Astrocyte of the spinal cord (primary cell): ENCODE results near the gene ADAMTSL3.
"Not testable (repeated sequence)": the region's sequence is repeated elsewhere in the genome, so short reads cannot be mapped to it uniquely, and the experiment has no call there.

ENCODE experiments used
- DNase-seq: peaks from one replicate; pipeline ENCODE4 v3.0.0; 2011; ENCODE audit warnings: low read depth, low spot score
- H3K4me3 ChIP-seq: 2 replicates; pipeline ENCODE4 v1.5.1; 2011; ENCODE audit warnings: low read depth, mild to moderate bottlenecking, low read length, moderate library complexity
- in situ Hi-C: cut with HindIII; loops from 2 replicates; pipeline ENCODE4 v1.10.0; 2017; ENCODE audit warnings: low sequenced_read_pairs
- TF ChIP-seq, protein P1 (sequence below): IDR thresholded peaks from 2 replicates; pipeline ENCODE4 v1.5.1; 2012; ENCODE audit warnings: low read depth, mild to moderate bottlenecking, low read length, inconsistent platforms

The ADAMTSL3 gene

DNA sequence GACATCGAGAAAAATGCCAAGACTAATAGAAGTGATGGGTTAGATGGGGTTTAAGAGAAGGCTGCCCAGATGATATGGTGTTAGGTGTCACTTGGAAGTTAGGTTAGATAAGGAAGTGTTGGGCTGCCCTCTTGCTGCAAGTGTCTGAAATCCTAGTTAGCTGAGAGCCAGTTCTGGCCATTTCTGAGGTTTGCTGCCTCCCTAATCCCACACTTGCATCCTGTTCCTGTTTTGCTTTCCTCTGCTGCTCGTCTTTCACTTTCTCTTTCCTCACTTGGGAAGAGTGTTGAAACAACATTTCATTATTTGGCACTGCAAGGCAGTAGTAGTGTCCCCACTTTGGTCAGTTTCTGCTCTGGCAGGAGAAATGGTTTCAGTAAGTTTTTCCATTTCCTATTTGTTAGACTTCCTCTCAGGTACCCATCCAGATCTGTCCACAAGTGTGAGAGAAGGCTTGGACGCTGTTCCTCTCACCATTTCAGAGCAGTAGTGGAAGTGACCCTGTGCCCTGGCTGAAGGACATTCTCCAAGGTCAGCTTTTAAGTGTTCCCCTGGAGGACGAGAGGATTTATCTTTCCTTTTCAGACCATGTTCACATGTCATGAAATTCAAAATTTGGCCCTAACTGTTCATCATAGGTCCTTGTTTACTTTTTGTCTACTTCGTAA, 93.3 kb downstream of the ADAMTSL3 start:
- TF ChIP-seq, protein P1, sequence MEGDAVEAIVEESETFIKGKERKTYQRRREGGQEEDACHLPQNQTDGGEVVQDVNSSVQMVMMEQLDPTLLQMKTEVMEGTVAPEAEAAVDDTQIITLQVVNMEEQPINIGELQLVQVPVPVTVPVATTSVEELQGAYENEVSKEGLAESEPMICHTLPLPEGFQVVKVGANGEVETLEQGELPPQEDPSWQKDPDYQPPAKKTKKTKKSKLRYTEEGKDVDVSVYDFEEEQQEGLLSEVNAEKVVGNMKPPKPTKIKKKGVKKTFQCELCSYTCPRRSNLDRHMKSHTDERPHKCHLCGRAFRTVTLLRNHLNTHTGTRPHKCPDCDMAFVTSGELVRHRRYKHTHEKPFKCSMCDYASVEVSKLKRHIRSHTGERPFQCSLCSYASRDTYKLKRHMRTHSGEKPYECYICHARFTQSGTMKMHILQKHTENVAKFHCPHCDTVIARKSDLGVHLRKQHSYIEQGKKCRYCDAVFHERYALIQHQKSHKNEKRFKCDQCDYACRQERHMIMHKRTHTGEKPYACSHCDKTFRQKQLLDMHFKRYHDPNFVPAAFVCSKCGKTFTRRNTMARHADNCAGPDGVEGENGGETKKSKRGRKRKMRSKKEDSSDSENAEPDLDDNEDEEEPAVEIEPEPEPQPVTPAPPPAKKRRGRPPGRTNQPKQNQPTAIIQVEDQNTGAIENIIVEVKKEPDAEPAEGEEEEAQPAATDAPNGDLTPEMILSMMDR = peak; percentile 22
- no peak for DNase-seq
- no peak overlapping the region for H3K4me3 ChIP-seq
- in situ Hi-C loops = no loop called here

GRCh38 chr15:83747718-83748110, 93.8 kb downstream of the ADAMTSL3 start:
- TF ChIP-seq, protein P1 = no peak
- in situ Hi-C loops = no loop called here
- no peak overlapping the region for H3K4me3 ChIP-seq
- no peak for DNase-seq

DNA sequence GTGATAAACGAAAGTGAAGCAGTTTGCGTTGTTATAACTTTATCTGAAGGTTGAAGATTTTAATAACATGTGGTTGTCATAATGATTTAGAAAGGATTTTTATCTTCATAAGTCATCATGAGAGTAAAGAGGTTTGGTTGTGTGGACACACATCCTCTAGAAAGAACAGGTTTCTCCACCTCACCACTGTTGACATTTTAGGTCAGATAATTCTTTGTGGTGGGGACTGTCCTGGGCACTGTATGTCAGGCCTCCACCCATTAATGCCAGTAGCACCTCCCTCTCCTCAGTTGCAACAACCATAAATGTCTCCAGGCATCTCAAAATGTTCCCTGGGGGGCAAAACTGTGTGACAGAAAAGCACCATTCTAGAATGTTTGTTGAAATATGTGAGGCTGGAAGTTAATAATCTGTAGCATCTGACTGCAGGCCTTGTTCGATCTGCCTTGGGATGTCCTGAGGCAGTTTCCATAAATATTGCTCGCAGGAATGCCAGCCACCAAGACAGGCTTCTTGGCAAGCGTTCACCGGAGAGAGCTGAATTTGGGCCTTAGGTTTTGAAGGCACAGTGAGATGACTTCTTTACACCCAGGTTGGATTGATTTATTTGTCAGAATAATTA, 100.1 kb downstream of the ADAMTSL3 start:
- in situ Hi-C loops = no loop called here
- H3K4me3 ChIP-seq = no peak overlapping the region
- no peak for DNase-seq
- TF ChIP-seq, protein P1 = no peak

DNA sequence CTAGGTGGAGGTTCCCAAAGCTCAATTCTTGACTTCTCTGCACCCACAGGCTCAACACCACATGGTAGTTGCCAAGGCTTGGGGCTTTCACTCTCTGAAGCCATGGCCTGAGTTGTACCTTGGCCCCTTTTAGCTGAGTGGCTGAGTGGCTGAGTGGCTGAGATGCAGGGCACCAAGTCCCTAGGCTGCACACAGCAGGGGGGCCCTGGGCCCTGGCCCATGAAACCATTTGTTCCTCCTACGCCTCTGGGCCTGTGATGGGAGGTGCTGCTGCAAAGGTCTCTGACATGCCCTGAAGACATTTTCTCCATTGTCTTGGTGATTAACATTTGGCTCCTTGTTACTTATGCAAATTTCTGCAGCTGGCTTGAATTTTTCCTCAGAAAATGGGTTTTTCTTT, 103.4 kb downstream of the ADAMTSL3 start:
- in situ Hi-C loops, DNase-seq, H3K4me3 ChIP-seq: not testable (repeated sequence)

DNA sequence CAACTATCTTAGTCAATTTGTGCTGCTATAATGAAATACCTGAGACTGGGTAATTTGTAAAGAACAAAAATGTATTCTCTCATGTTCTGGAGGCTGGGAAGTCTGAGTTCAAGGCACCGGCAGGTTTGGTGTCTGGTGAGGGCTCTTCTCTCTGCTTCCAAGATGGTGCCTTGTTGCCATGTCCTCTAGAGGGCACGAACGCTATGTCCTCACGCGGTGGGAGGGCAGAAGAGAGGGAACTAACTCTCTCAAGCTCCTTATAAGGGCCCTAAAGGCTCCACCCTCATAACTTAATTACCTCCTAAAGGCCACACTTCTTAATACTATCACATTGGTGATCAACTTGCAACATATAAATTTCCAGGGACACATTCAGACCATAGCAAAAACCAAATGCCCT, 108.4 kb downstream of the ADAMTSL3 start:
- TF ChIP-seq, protein P1 = no peak
- H3K4me3 ChIP-seq = no peak overlapping the region
- no peak for DNase-seq
- in situ Hi-C loops = no loop called here

DNA sequence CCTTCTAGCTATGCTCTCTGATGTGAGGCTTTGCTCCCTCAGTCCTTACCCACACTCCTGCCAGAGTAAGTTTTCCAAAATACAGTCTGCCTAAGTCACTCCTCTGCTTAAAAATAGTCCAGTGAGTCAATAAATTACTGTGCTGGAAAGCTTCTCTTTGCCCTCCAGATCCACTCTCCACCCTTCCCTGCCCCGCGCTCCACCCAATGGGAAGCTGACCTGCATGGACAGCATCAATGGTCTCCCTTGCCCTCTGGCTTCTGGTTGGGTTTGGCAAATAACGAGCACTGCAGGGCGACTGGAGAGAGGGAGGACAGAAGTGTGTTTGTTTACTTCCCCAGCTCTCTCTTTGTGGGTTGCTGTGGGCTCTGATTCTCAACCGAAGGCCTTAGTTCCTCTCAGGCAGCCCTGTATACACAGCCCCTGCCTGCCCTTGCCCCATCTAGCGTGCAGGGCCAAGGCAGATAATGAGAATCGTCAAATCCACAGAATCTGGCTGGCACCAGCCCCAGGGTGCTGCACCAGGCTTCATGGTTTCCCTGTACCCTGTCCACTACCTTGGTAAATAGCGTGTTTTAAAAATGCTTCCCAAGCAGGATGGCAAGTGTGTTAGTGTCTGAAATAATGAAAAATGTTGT, 110.4 kb downstream of the ADAMTSL3 start:
- in situ Hi-C loops = no loop called here
- no peak for DNase-seq
- TF ChIP-seq, protein P1 = no peak
- no peak overlapping the region for H3K4me3 ChIP-seq

GRCh38 chr15:83766339-83766738, 112.4 kb downstream of the ADAMTSL3 start:
- in situ Hi-C loops = no loop called here
- H3K4me3 ChIP-seq = no peak overlapping the region
- TF ChIP-seq, protein P1 = no peak
- no peak for DNase-seq
